IPS-18a (cell line): ENCODE measurements around the gene DHDH.
A peak's percentile ranks its signal among the peaks of the same experiment; 100 is the strongest.

Experiments used
- H3K27ac ChIP-seq: one replicate; pipeline ENCODE4 v1.5.1; 2013; ENCODE audit warnings: low read length
- H3K27me3 ChIP-seq: one replicate; pipeline ENCODE4 v1.6.1; 2013; ENCODE audit warnings: mild to moderate bottlenecking, low read length; ENCODE audit not compliant: control insufficient read depth, insufficient read depth
- H3K36me3 ChIP-seq: one replicate; pipeline ENCODE4 v1.6.1; 2013; ENCODE audit warnings: low read depth, low read length; ENCODE audit not compliant: control insufficient read depth
- H3K4me1 ChIP-seq: one replicate; pipeline ENCODE4 v1.6.1; 2013; ENCODE audit warnings: low read depth, low read length; ENCODE audit not compliant: control insufficient read depth
- H3K4me3 ChIP-seq: one replicate; pipeline ENCODE4 v1.5.1; 2013; ENCODE audit warnings: low read length
- H3K9ac ChIP-seq: one replicate; pipeline ENCODE4 v1.6.1; 2013; ENCODE audit warnings: mild to moderate bottlenecking, low read length, moderate library complexity
- H3K9me3 ChIP-seq: one replicate; pipeline ENCODE4 v1.6.1; 2013; ENCODE audit warnings: low read depth, low read length; ENCODE audit not compliant: control insufficient read depth

The DHDH gene

DNA sequence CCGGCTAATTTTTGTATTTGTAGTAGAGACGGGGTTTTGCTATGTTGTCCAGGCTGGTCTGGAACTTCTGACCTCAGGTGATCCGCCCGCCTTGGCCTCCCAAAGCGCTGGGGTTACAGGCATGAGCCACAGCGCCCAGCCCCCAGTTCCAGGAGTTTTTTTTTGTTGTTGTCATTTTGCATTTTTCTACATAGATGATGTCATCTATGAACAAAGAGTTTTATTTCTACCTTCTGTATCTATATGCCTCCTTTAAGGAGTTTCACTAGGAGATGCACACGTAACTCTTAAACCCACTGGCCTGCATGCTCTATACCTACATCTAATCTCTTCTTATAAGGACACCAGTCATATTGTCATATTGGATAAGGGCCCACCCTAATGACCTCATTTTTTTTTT, 4.8 kb downstream of the DHDH start:
- Histone ChIP-seq H3K4me3 (no peak overlapping the region), H3K27ac (no peak overlapping the region), H3K4me1 (peaks cover 8% of the 10 kb centered on the region), H3K36me3 (no peaks in the 10 kb centered on the region), H3K27me3 (peaks cover 19% of the 10 kb centered on the region), H3K9ac (no peak overlapping the region), H3K9me3 (no peaks in the 10 kb centered on the region)

DNA sequence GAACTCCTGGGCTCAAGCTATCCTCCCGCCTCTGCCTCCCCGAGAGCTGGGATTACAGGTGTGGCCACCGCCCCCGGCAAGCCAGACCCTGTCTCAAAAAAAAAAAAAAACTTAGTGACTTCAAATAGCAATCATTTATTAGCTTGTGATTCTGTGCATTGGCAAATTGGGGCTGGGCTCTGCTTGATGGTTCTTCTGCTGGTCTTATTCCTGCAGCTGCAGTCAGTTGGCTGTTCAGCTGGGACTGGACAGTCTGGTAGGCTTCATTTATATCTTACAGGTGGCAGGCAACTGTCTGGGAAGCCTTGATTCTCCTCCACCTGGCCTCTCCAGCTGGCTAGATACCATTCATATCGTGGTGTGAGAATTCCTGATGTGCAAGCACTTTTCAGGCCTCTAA, 7.4 kb downstream of the DHDH start:
- no peak overlapping the region for H3K9ac ChIP-seq

DNA sequence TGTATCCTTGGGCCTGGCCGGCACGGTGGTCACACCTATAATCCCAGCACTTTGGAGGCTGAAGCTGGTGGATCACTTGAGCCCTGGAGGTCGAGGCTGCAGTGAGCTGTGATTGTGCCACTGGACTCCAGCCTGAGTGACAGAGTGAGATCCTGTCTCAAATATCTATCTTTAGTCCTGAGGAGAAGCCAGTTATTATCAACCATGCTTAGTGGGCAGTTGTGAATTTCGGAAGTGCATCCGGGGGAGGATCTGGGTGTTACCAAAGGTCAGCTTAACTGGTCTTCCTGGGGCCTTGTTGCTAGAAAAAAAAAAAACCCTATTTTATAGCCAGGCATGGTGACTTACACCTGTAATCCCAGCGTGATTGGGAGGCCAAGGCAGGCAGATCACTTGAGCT, 9.6 kb downstream of the DHDH start:
- Histone ChIP-seq H3K27me3 (no peaks in the 10 kb centered on the region), H3K27ac (no peak overlapping the region), H3K4me1 (no peaks in the 10 kb centered on the region), H3K4me3 (no peak overlapping the region), H3K9ac (no peak overlapping the region), H3K36me3 (no peaks in the 10 kb centered on the region), H3K9me3 (no peaks in the 10 kb centered on the region)

More for the DNA sequence above, 7.4 kb downstream of the DHDH start:
- Histone ChIP-seq H3K4me1 (no peaks in the 10 kb centered on the region), H3K9me3 (no peaks in the 10 kb centered on the region), H3K36me3 (no peaks in the 10 kb centered on the region), H3K4me3 (no peak overlapping the region), H3K27ac (no peak overlapping the region), H3K27me3 (no peaks in the 10 kb centered on the region)

DNA sequence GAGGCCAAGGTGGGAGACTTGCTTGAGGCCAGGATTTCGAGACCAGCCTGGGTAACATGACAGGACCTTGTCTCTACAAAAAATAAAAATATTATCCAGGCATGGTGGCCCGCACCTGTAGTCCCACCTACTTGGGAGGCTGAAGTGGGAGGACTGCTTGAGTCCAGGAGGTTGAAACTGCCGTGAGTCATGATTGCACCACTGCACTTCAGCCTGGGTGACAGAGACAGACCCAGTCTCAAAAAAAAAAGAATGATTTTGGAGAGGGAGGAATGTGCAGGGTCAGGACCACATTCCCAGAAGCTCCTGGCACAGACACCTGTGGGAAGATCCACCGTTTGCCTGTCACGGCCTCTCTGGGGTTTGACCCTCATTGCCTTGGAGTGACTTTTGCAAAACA, 11.9 kb downstream of the DHDH start:
- no peak overlapping the region for H3K9ac ChIP-seq
- H3K4me3 ChIP-seq: no peak overlapping the region
- H3K27me3 ChIP-seq: no peaks in the 10 kb centered on the region
- no peak overlapping the region for H3K27ac ChIP-seq
- H3K4me1 ChIP-seq: no peaks in the 10 kb centered on the region
- no peaks in the 10 kb centered on the region for H3K9me3 ChIP-seq
- H3K36me3 ChIP-seq: no peaks in the 10 kb centered on the region

DNA sequence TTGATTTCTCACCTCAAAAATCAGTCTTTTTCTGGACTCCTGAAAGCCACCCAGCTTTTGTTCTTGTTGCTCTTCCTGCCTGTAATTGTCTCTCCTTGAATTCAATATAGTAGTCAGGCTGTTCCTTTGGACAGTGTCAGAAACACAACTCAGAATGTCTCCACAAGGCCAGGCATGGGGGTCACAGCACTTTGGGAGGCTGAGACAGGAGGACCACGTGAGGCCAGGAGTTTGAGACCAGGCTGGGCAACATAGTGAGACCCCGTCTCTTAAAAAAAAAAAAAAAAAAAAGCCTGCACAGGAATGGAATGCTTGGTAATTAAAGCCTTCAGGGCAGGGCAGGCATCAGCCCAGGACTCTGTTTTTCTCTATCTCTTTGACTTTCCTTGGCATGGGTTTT, 12.3 kb downstream of the DHDH start:
- no peak overlapping the region for H3K27ac ChIP-seq
- H3K4me1 ChIP-seq: no peaks in the 10 kb centered on the region
- H3K4me3 ChIP-seq: no peak overlapping the region
- H3K9ac ChIP-seq: no peak overlapping the region
- no peaks in the 10 kb centered on the region for H3K9me3 ChIP-seq
- no peaks in the 10 kb centered on the region for H3K27me3 ChIP-seq
- H3K36me3 ChIP-seq: no peaks in the 10 kb centered on the region

DNA sequence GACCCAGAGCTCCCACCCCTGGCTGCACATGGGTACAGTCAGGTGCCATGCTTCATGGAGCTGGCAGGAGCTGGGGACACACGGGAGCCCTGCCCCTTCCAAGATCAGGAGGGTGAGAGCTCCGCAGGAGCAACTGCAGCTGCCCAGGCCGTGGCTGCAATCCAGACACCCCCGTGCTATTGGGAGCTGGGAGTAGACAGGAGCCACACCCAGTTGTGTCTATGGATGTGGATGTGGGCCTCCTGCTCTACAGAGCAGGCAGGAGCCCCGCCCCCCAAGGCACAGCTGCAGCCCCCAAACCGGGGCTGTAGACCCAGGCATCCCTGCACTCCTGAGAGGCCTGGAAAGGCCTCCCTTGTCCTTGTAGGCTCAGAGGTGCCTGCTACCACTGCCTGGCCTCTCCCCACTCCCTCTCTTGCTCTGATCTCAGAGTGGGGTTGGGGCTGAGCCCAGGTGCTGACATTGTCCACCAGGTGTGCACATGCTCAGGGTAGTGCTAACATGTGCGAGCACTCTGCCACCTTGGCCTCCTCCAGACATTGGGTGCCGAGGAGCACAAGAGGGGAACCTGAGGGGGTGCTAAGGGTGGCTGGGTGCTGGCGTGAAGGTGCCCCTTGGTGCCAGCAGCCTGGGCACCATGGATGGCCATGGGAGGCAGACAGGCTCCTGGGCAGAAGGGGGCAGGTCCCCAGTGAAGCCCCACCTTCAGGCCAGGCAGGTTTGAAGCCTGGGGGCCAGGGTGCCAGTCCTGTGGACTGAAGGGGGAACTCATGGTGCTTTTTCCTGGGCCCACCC, 13.2 kb downstream of the DHDH start:
- Histone ChIP-seq H3K4me3 (no peak overlapping the region), H3K4me1 (no peaks in the 10 kb centered on the region), H3K27ac (no peak overlapping the region), H3K9ac (no peak overlapping the region), H3K9me3 (no peaks in the 10 kb centered on the region), H3K27me3 (no peaks in the 10 kb centered on the region), H3K36me3 (no peaks in the 10 kb centered on the region)

DNA sequence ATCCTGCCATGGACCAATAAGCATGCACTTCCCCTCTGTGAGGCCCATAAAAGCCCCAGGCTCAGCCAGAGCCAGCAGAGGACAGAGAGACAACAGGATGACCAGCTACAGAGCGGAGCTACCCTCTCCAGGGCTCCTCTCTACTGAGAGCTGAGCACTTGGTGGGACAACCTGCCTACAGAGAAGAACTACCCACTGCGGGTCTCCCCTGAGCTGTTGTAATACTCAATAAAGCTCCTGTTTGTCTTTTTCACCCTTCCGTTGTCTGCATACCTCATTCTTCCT, 13.7 kb downstream of the DHDH start:
- Histone ChIP-seq H3K27ac (no peak overlapping the region), H3K4me1 (no peaks in the 10 kb centered on the region), H3K9me3 (no peaks in the 10 kb centered on the region), H3K27me3 (no peaks in the 10 kb centered on the region), H3K4me3 (no peak overlapping the region), H3K36me3 (no peaks in the 10 kb centered on the region), H3K9ac (no peak overlapping the region)

DNA sequence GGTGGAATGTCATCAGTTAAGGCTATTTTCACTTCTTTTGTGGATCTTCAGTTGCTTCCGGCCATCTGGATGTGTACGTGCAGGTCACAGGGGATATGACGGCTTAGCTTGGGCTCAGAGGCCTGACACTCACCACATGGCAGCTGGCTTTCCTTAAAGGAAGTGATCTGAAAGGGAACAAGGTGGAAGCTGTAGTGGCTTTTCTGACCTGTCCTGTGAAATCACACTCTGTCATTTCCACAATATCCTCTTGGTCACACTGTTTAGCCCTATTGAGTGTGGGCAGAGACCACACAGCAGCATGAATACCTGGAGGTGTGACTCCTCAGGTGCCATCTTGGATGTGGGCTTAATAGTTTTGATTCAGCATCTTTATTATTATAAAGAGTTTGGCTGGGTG, 16.7 kb downstream of the DHDH start:
- no peaks in the 10 kb centered on the region for H3K27me3 ChIP-seq
- H3K9ac ChIP-seq: no peak overlapping the region
- no peaks in the 10 kb centered on the region for H3K36me3 ChIP-seq
- H3K9me3 ChIP-seq: no peaks in the 10 kb centered on the region
- no peaks in the 10 kb centered on the region for H3K4me1 ChIP-seq
- no peak overlapping the region for H3K4me3 ChIP-seq
- H3K27ac ChIP-seq: no peak overlapping the region

DNA sequence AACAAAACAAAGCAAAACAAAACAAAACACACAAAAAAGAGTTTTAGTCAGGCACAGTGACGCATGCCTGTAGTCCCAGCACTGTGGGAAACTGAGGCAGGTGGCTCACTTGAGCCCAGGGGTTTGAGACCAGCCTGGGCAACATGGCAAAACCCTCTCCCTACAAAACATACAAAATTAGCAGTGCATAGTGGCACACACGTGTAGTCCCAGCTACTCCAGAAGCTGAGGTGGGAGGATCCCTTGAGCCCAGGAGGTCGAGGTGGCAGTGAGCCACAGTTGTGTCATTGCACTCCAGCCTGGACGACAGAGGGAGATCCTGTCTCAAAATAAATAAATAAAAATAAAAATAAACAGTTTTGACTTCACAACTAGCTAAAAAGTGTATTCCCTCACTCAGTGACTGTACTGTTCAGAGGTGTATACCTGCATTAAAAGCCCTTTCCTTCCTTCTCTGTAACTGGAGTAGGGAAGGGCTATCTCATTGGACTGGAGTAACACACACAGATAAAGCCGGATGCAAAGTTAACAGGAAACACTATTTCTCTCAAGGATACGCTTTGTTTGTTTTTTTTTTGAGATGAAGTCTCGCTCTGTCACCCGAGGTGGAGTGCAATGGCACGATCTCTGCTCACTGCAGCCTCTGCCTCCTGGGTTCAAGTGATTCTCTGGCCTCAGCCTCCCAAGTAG, 17.5 kb downstream of the DHDH start:
- Histone ChIP-seq H3K4me3 (no peak overlapping the region), H3K9me3 (no peaks in the 10 kb centered on the region), H3K4me1 (no peaks in the 10 kb centered on the region)

DNA sequence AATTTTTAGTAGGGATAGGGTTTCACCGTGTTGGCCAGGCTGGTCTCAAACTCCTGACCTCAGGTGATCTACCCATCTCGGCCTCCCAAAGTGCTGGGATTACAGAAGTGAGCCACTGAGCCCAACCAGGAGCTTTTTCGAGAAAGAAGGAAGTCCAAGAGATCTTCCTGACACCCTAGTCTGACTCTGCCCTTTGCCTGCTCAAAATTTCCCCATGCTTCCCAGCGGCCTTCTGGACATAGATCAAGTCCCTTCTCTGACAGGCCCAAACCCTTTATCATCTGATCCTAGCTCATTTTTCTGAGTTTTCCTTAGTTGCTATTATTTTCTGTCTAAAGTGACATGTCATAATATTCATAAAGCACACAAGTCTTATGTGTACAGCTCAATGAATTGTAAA, 19.6 kb downstream of the DHDH start:
- H3K27ac ChIP-seq: no peak overlapping the region
- no peaks in the 10 kb centered on the region for H3K27me3 ChIP-seq
- no peaks in the 10 kb centered on the region for H3K9me3 ChIP-seq
- no peaks in the 10 kb centered on the region for H3K4me1 ChIP-seq
- H3K36me3 ChIP-seq: peaks cover 6% of the 10 kb centered on the region
- no peak overlapping the region for H3K4me3 ChIP-seq
- no peak overlapping the region for H3K9ac ChIP-seq

More for the DNA sequence above, 17.5 kb downstream of the DHDH start:
- no peaks in the 10 kb centered on the region for H3K27me3 ChIP-seq
- no peak overlapping the region for H3K9ac ChIP-seq
- H3K27ac ChIP-seq: no peak overlapping the region
- peaks cover under 1% of the 10 kb centered on the region for H3K36me3 ChIP-seq

DNA sequence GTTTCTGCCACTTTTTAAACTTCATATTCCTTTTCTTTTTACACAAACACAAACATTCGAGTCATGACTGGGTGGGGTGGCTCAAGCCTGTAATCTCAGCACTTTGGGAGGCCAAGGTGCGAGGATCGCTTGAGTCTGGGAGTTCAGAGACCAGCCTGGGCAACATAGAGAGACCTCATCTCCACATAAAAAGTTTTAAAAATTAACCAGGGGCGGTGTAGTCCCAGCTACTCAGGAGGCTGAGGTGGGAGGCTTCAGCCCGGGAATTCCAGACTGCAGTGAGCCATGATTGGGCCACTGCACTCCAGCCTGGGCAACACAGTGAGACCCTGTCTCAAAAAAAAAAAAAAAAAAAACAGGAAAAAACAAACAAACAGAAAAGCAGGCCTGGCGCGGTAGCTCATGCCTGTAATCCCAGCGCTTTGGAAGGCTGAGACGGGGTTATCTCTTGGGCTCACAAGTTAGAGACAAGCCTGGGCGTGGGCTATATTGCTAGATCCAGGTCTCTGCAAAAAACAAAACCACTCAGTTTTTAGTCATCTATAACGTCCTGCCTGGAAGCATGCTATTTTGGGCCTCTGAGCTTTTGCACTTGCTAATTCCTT, 20.6 kb downstream of the DHDH start:
- no peaks in the 10 kb centered on the region for H3K4me1 ChIP-seq
- H3K9me3 ChIP-seq: no peaks in the 10 kb centered on the region
- peak overlapping the region; percentile 79 for H3K4me3 ChIP-seq
- H3K27me3 ChIP-seq: no peaks in the 10 kb centered on the region
- peak overlapping the region; percentile 62 for H3K9ac ChIP-seq
- peaks cover 6% of the 10 kb centered on the region for H3K36me3 ChIP-seq
- no peak overlapping the region for H3K27ac ChIP-seq
